NCI-H2196 (cell line): ENCODE measurements around the gene RBM15B.
"Not testable (repeated sequence)": the region's sequence is repeated elsewhere in the genome, so short reads cannot be mapped to it uniquely, and the experiment has no call there.

Experiments used
- DNase-seq: peaks from one replicate; lab custom pipeline; 2025; ENCODE audit not compliant: unreplicated experiment; lab: John Stamatoyannopoulos, UW

RBM15B gene

GRCh38 chr3:51378726-51379125 lies 12.4 kb upstream of the RBM15B start:
- DNase-seq = no peak

- DNase-seq = no peak
These were observed 11.8 kb upstream of the RBM15B start for GRCh38 chr3:51379301-51379700.

- DNase-seq = no peak
These were observed 11.2 kb upstream of the RBM15B start for GRCh38 chr3:51379746-51380455.

- no peak for DNase-seq
These were observed 10.3 kb upstream of the RBM15B start for GRCh38 chr3:51380601-51381332.

GRCh38 chr3:51381333-51381705 lies 9.8 kb upstream of the RBM15B start:
- no peak for DNase-seq

GRCh38 chr3:51382076-51382745 lies 8.9 kb upstream of the RBM15B start:
- no peak for DNase-seq

- DNase-seq = no peak
These were observed 8.0 kb upstream of the RBM15B start for GRCh38 chr3:51382947-51383578.

GRCh38 chr3:51384055-51384725 lies 6.9 kb upstream of the RBM15B start:
- no peak for DNase-seq

GRCh38 chr3:51384726-51385473 lies 6.2 kb upstream of the RBM15B start, which contains the start of gene MANF:
MANF (plus strand) TSS chr3:51385291; CDS start chr3:51385343, 52 bp downstream.
- DNase-seq = peak; percentile 83

GRCh38 chr3:51385621-51386091 lies 5.4 kb upstream of the RBM15B start:
- DNase-seq = no peak

- no peak for DNase-seq
These were observed 4.8 kb upstream of the RBM15B start for GRCh38 chr3:51386159-51386851.

GRCh38 chr3:51386852-51387229 lies 4.2 kb upstream of the RBM15B start:
- DNase-seq = no peak

- not testable (repeated sequence) for DNase-seq
These were observed 3.8 kb upstream of the RBM15B start for GRCh38 chr3:51387281-51387680.

GRCh38 chr3:51388286-51389029 lies 2.6 kb upstream of the RBM15B start:
- peak; percentile 32 for DNase-seq

GRCh38 chr3:51389423-51390183 lies 1.5 kb upstream of the RBM15B start:
- DNase-seq = no peak

- DNase-seq = no peak
These were observed 625 bp upstream of the RBM15B start for GRCh38 chr3:51390246-51391074.
